ENCODE measurements around the gene AMZ1.

- no peak for TF ChIP-seq AR (CRISPR knock-in tag; IDR thresholded peaks at IDR 0.05)
- TF ChIP-seq ZBTB21 (CRISPR knock-in tag; IDR thresholded peaks at IDR 0.05; ENCODE audit: borderline replicate concordance) = no peak
- TF ChIP-seq, protein P1, sequence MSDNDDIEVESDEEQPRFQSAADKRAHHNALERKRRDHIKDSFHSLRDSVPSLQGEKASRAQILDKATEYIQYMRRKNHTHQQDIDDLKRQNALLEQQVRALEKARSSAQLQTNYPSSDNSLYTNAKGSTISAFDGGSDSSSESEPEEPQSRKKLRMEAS (CRISPR knock-in tag; IDR thresholded peaks at IDR 0.05) = no peak
- TF ChIP-seq, protein P2, sequence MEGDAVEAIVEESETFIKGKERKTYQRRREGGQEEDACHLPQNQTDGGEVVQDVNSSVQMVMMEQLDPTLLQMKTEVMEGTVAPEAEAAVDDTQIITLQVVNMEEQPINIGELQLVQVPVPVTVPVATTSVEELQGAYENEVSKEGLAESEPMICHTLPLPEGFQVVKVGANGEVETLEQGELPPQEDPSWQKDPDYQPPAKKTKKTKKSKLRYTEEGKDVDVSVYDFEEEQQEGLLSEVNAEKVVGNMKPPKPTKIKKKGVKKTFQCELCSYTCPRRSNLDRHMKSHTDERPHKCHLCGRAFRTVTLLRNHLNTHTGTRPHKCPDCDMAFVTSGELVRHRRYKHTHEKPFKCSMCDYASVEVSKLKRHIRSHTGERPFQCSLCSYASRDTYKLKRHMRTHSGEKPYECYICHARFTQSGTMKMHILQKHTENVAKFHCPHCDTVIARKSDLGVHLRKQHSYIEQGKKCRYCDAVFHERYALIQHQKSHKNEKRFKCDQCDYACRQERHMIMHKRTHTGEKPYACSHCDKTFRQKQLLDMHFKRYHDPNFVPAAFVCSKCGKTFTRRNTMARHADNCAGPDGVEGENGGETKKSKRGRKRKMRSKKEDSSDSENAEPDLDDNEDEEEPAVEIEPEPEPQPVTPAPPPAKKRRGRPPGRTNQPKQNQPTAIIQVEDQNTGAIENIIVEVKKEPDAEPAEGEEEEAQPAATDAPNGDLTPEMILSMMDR (IDR thresholded peaks at IDR 0.05) = no peak
- TF ChIP-seq PRDM15 (CRISPR knock-in tag; IDR thresholded peaks at IDR 0.05) = no peak
- TF ChIP-seq ZNF396 (CRISPR knock-in tag; IDR thresholded peaks at IDR 0.05; ENCODE audit: borderline replicate concordance) = no peak
- no peak for TF ChIP-seq ZNF532 (CRISPR knock-in tag; IDR thresholded peaks at IDR 0.05; ENCODE audit: borderline replicate concordance)
- no peak for TF ChIP-seq ESRRA (CRISPR knock-in tag; IDR thresholded peaks at IDR 0.05; ENCODE audit: borderline replicate concordance)
- TF ChIP-seq TEAD4 (CRISPR knock-in tag; IDR thresholded peaks at IDR 0.05) = no peak
- TF ChIP-seq, protein P3, sequence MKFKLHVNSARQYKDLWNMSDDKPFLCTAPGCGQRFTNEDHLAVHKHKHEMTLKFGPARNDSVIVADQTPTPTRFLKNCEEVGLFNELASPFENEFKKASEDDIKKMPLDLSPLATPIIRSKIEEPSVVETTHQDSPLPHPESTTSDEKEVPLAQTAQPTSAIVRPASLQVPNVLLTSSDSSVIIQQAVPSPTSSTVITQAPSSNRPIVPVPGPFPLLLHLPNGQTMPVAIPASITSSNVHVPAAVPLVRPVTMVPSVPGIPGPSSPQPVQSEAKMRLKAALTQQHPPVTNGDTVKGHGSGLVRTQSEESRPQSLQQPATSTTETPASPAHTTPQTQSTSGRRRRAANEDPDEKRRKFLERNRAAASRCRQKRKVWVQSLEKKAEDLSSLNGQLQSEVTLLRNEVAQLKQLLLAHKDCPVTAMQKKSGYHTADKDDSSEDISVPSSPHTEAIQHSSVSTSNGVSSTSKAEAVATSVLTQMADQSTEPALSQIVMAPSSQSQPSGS (CRISPR knock-in tag; IDR thresholded peaks at IDR 0.05; ENCODE audit: borderline replicate concordance, low read depth) = no peak
- TF ChIP-seq JUN (CRISPR knock-in tag; IDR thresholded peaks at IDR 0.05) = no peak
- no peak for TF ChIP-seq FOXJ3 (CRISPR knock-in tag; IDR thresholded peaks at IDR 0.05; ENCODE audit: borderline replicate concordance)
- TF ChIP-seq SOX15 (CRISPR knock-in tag; IDR thresholded peaks at IDR 0.05) = no peak
Measured at GRCh38 chr7:2717293-2718261, 29.6 kb downstream of the AMZ1 start.
